B cell (primary cell): ENCODE data around the gene PRELID3B.

ENCODE experiments used
- CTCF ChIP-seq: fragments of 200-600 bp; IDR thresholded peaks from one replicate; pipeline ENCODE4 v1.8.0; 2022; ENCODE audit warnings: antibody characterized with exemption, mild to moderate bottlenecking
- EZH2 ChIP-seq: IDR thresholded peaks from 2 replicates; pipeline ENCODE4 v1.6.1; 2012; ENCODE audit warnings: borderline replicate concordance, low read depth, mild to moderate bottlenecking, moderate library complexity, low read length; ENCODE audit not compliant: insufficient read depth, poor library complexity, severe bottlenecking

GRCh38 chr20:59074456-59074855 is 31.9 kb upstream of the PRELID3B start:
- TF ChIP-seq CTCF (no peak), EZH2 (no peak)
